Measurements from ENCODE around the gene CPNE7. TPM values are rescaled to one million over a fixed set of nuclear protein-coding genes. Genes with fewer than 3 reads are reported as not detected.

Gene CPNE7
- total and polyA plus RNA-seq, 2 of the 13 experiments (the other 11 are each of a cell fraction or from before 2014, with no cell fraction given), result 0.59 TPM; not detected in 1

- Histone ChIP-seq H3K9me3 (ENCODE audit: low read length) (no peaks in the 10 kb centered on the region), H3K4me1 (ENCODE audit: insufficient read depth, low read length) (peaks cover 74% of the 10 kb centered on the region), H3K27me3 (ENCODE audit: control insufficient read depth in 1 of 2, insufficient read depth in 2 of 2, low read length in 2 of 2) (peaks cover 0 to 2% of the 10 kb centered on the region in 2 experiments; a peak in 1 of 5 replicates), H3K9ac (ENCODE audit: insufficient read depth, low read depth, low read length) (peak overlapping the region; percentile 22; the same call in 1 of the 2 replicates), H3K27ac (ENCODE audit: extremely low read length, insufficient read depth, low read length) (peak overlapping the region; percentile 64), H3K36me3 (replicated peaks in 1 of 2; ENCODE audit: control insufficient read depth in 1 of 2, insufficient read depth in 2 of 2, low read length in 2 of 2) (no peaks in the 10 kb centered on the region), H3K4me3 (replicated peaks in 1 of 3; ENCODE audit: insufficient read depth in 1 of 3, low read depth in 2 of 3, low read length in 3 of 3) (peak overlapping the region; percentile 22 to 53 (median 24)), H3K4me2 (ENCODE audit: low read depth, low read length) (peak overlapping the region; percentile 71), H3K79me2 (ENCODE audit: insufficient read depth, low read length) (no peaks in the 10 kb centered on the region), H2AFZ (ENCODE audit: low read length) (no peak overlapping the region), H4K20me1 (ENCODE audit: insufficient read depth, low read length) (no peaks in the 10 kb centered on the region)
- in situ Hi-C loops (cut with HindIII; ENCODE audit: extremely low pct_ligation_motif_present, low pct_unique_long_range_greater_than_20kb), result no loop called here
- intact Hi-C loops (cut with micrococcal nuclease; ENCODE audit: unreplicated experiment), result no loop called here
- ChIA-PET POLR2A (no interaction called here), CTCF (ENCODE audit: low intra/inter-chr PET ratio, low total read pairs) (no interaction called here)
- ATAC-seq (peak; percentile 26), FAIRE-seq (peak; percentile 97), DNase-seq (ENCODE audit: low spot score) (peak; percentile 73)
- BruUV-seq (replicated peaks), result no TSS peak
- 8% methylated on average over 21 of the region's 21 CpGs for WGBS (ENCODE audit: low lambda C conversion rate)
- TF ChIP-seq GATA4 (IDR thresholded peaks at IDR 0.05; ENCODE audit: borderline replicate concordance, low read depth) (peak; percentile 32; the same call in 1 of the 2 replicates), LCORL (IDR thresholded peaks at IDR 0.05) (no peak), LCORL (CRISPR knock-in tag; IDR thresholded peaks at IDR 0.05) (peak; percentile 70; the same call in 1 of the 2 replicates), ZNF343 (CRISPR knock-in tag; IDR thresholded peaks at IDR 0.05) (0 out of 2 replicates have a peak, but pooled peaks have one; percentile 49), ZNF512B (CRISPR knock-in tag; IDR thresholded peaks at IDR 0.05; ENCODE audit: borderline replicate concordance) (0 out of 2 replicates have a peak, but pooled peaks have one; percentile 28), SOX13 (IDR thresholded peaks at IDR 0.05) (no peak), SOX13 (CRISPR knock-in tag; conservative IDR thresholded peaks at IDR 0.05 in 1 of 2, IDR thresholded peaks at IDR 0.05 in 1 of 2) (peak in 1 of 2 experiments; percentile 27; a peak in 1 of 4 replicates), ZHX1 (CRISPR knock-in tag; IDR thresholded peaks at IDR 0.05; ENCODE audit: low read depth) (0 out of 2 replicates have a peak, but pooled peaks have one; percentile 34), ZNF746 (CRISPR knock-in tag; IDR thresholded peaks at IDR 0.05) (peak; percentile 40; the same call in 1 of the 2 replicates), SP5 (CRISPR knock-in tag; IDR thresholded peaks at IDR 0.05; ENCODE audit: borderline replicate concordance, low read depth) (peak; percentile 47; the same call in 1 of the 2 replicates), HDAC2 (CRISPR knock-in tag; IDR thresholded peaks at IDR 0.05) (peak; percentile 44; the same call in 1 of the 2 replicates)
These were observed 49.5 kb downstream of the CPNE7 start for GRCh38 chr16:89624777-89625761.

All from HepG2 (cell line).